Ishikawa (cell line): ENCODE measurements around the gene MED13L.

Source experiments
- CEBPB ChIP-seq: IDR thresholded peaks from 2 replicates; pipeline ENCODE4 v1.6.1; 2012
- CREB1 ChIP-seq: IDR thresholded peaks from 2 replicates; pipeline ENCODE4 v1.6.1; 2012; ENCODE audit warnings: low read depth
- EGR1 ChIP-seq: IDR thresholded peaks from 2 replicates; pipeline ENCODE4 v1.6.1; 2012
- EP300 ChIP-seq: IDR thresholded peaks from 2 replicates; pipeline ENCODE4 v1.6.1; 2012; ENCODE audit warnings: borderline replicate concordance
- FOXM1 ChIP-seq: IDR thresholded peaks from 2 replicates; pipeline ENCODE4 v1.6.1; 2012; ENCODE audit warnings: low read depth, borderline replicate concordance
- MAX ChIP-seq: IDR thresholded peaks from 2 replicates; pipeline ENCODE4 v1.6.1; 2012
- NFIC ChIP-seq: IDR thresholded peaks from 2 replicates; pipeline ENCODE4 v1.6.1; 2012
- RAD21 ChIP-seq: IDR thresholded peaks from 2 replicates; pipeline ENCODE4 v1.6.1; 2012; ENCODE audit warnings: low read depth
- REST ChIP-seq: IDR thresholded peaks from 2 replicates; pipeline ENCODE4 v1.6.1; 2012; ENCODE audit warnings: low read depth, mild to moderate bottlenecking
- TAF1 ChIP-seq: IDR thresholded peaks from 2 replicates; pipeline ENCODE4 v1.6.1; 2012; ENCODE audit warnings: low read depth, mild to moderate bottlenecking
- TCF12 ChIP-seq: IDR thresholded peaks from 2 replicates; pipeline ENCODE4 v1.6.1; 2012; ENCODE audit warnings: low read depth
- TEAD4 ChIP-seq: IDR thresholded peaks from 2 replicates; pipeline ENCODE4 v1.6.1; 2012
- USF1 ChIP-seq: IDR thresholded peaks from 2 replicates; pipeline ENCODE4 v1.6.1; 2012
- YY1 ChIP-seq: IDR thresholded peaks from 2 replicates; pipeline ENCODE4 v1.6.1; 2012; ENCODE audit warnings: low read depth
- ZBTB7A ChIP-seq: IDR thresholded peaks from 2 replicates; pipeline ENCODE4 v1.6.1; 2012; ENCODE audit warnings: low read depth

The MED13L gene

GRCh38 chr12:116200812-116201211 is 76.7 kb downstream of the MED13L start:
- TF ChIP-seq YY1 (no peak), ZBTB7A (no peak)

- TF ChIP-seq YY1 (no peak), TEAD4 (no peak)
Observed at GRCh38 chr12:116199160-116199706, 78.3 kb downstream of the MED13L start.

- TF ChIP-seq ZBTB7A (no peak), RAD21 (no peak), CEBPB (no peak), TEAD4 (no peak), TAF1 (no peak)
Observed at GRCh38 chr12:116196752-116197718, 80.5 kb downstream of the MED13L start.

GRCh38 chr12:116196226-116196625 is 81.3 kb downstream of the MED13L start:
- no peak for TF ChIP-seq MAX
- TF ChIP-seq CEBPB, result no peak
- TF ChIP-seq ZBTB7A, result no peak
- TF ChIP-seq REST, result no peak
- TF ChIP-seq EP300, result no peak
- TF ChIP-seq YY1, result no peak
- TF ChIP-seq FOXM1, result no peak
- no peak for TF ChIP-seq TAF1
- TF ChIP-seq TEAD4, result no peak
- TF ChIP-seq CREB1, result no peak
- TF ChIP-seq EGR1, result no peak
- TF ChIP-seq TCF12, result no peak

GRCh38 chr12:116194935-116195431 is 82.5 kb downstream of the MED13L start:
- TF ChIP-seq TAF1 (no peak), REST (no peak), RAD21 (no peak), MAX (no peak), USF1 (no peak), ZBTB7A (no peak)

- TF ChIP-seq USF1 (no peak), NFIC (no peak), ZBTB7A (no peak), EGR1 (no peak), EP300 (no peak), TEAD4 (no peak), CEBPB (no peak), TCF12 (no peak), RAD21 (no peak)
Observed at GRCh38 chr12:116189692-116190091, 87.8 kb downstream of the MED13L start.

- TF ChIP-seq CREB1 (no peak), TAF1 (no peak), TEAD4 (no peak), CEBPB (no peak), EGR1 (no peak)
Observed at GRCh38 chr12:116188581-116188980, 88.9 kb downstream of the MED13L start.

GRCh38 chr12:116187151-116187511 is 90.4 kb downstream of the MED13L start:
- no peak for TF ChIP-seq TAF1
